ENCODE results near the gene SEC23A. TPM values are rescaled to one million over a fixed set of nuclear protein-coding genes. Genes with fewer than 3 reads are reported as not detected.

Gene SEC23A
- total and polyA plus RNA-seq, 2 of the 13 experiments (the other 11 are each of a cell fraction or from before 2014, with no cell fraction given) = 403 to 887 TPM

- TF ChIP-seq, protein P1, sequence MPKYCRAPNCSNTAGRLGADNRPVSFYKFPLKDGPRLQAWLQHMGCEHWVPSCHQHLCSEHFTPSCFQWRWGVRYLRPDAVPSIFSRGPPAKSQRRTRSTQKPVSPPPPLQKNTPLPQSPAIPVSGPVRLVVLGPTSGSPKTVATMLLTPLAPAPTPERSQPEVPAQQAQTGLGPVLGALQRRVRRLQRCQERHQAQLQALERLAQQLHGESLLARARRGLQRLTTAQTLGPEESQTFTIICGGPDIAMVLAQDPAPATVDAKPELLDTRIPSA (CRISPR knock-in tag; IDR thresholded peaks at IDR 0.05; ENCODE audit: borderline replicate concordance) = no peak; the same call in 1 of the 2 replicates
- TF ChIP-seq PRDM15 (CRISPR knock-in tag; IDR thresholded peaks at IDR 0.05) = no peak
- TF ChIP-seq, protein P2, sequence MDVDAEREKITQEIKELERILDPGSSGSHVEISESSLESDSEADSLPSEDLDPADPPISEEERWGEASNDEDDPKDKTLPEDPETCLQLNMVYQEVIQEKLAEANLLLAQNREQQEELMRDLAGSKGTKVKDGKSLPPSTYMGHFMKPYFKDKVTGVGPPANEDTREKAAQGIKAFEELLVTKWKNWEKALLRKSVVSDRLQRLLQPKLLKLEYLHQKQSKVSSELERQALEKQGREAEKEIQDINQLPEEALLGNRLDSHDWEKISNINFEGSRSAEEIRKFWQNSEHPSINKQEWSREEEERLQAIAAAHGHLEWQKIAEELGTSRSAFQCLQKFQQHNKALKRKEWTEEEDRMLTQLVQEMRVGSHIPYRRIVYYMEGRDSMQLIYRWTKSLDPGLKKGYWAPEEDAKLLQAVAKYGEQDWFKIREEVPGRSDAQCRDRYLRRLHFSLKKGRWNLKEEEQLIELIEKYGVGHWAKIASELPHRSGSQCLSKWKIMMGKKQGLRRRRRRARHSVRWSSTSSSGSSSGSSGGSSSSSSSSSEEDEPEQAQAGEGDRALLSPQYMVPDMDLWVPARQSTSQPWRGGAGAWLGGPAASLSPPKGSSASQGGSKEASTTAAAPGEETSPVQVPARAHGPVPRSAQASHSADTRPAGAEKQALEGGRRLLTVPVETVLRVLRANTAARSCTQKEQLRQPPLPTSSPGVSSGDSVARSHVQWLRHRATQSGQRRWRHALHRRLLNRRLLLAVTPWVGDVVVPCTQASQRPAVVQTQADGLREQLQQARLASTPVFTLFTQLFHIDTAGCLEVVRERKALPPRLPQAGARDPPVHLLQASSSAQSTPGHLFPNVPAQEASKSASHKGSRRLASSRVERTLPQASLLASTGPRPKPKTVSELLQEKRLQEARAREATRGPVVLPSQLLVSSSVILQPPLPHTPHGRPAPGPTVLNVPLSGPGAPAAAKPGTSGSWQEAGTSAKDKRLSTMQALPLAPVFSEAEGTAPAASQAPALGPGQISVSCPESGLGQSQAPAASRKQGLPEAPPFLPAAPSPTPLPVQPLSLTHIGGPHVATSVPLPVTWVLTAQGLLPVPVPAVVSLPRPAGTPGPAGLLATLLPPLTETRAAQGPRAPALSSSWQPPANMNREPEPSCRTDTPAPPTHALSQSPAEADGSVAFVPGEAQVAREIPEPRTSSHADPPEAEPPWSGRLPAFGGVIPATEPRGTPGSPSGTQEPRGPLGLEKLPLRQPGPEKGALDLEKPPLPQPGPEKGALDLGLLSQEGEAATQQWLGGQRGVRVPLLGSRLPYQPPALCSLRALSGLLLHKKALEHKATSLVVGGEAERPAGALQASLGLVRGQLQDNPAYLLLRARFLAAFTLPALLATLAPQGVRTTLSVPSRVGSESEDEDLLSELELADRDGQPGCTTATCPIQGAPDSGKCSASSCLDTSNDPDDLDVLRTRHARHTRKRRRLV (CRISPR knock-in tag; IDR thresholded peaks at IDR 0.05) = 0 out of 2 replicates have a peak, but pooled peaks have one; percentile 83
- TF ChIP-seq ZSCAN29 (CRISPR knock-in tag; conservative IDR thresholded peaks at IDR 0.05) = no peak
- 0 out of 2 replicates have a peak, but pooled peaks have one; percentile 24 for TF ChIP-seq ZNF703 (CRISPR knock-in tag; IDR thresholded peaks at IDR 0.05; ENCODE audit: borderline replicate concordance)
- TF ChIP-seq KAT2B (IDR thresholded peaks at IDR 0.05; ENCODE audit: borderline replicate concordance, low read depth, low read length) = peak; percentile 24; the same call in 1 of the 2 replicates
- TF ChIP-seq ZBTB21 (CRISPR knock-in tag; IDR thresholded peaks at IDR 0.05) = peak; percentile 30; the same call in 1 of the 2 replicates
- 0 out of 2 replicates have a peak, but pooled peaks have one; percentile 23 for TF ChIP-seq ZNF329 (CRISPR knock-in tag; IDR thresholded peaks at IDR 0.05; ENCODE audit: low read depth)
- TF ChIP-seq ZFP36L1 (CRISPR knock-in tag; IDR thresholded peaks at IDR 0.05) = no peak
- TF ChIP-seq ZSCAN21 (CRISPR knock-in tag; IDR thresholded peaks at IDR 0.05; ENCODE audit: borderline replicate concordance) = no peak
- TF ChIP-seq KDM2A (CRISPR knock-in tag; IDR thresholded peaks at IDR 0.05; ENCODE audit: borderline replicate concordance, low read depth) = peak; percentile 56; the same call in 1 of the 2 replicates
- TF ChIP-seq CHCHD3 (CRISPR knock-in tag; IDR thresholded peaks at IDR 0.05) = no peak
- no peak for TF ChIP-seq MXD3 (CRISPR knock-in tag; IDR thresholded peaks at IDR 0.05)
- no peak for TF ChIP-seq MATR3 (CRISPR knock-in tag; IDR thresholded peaks at IDR 0.05)
- no peak for TF ChIP-seq ZNF446 (CRISPR knock-in tag; IDR thresholded peaks at IDR 0.05)
- no peak for TF ChIP-seq MYNN (CRISPR knock-in tag; IDR thresholded peaks at IDR 0.05; ENCODE audit: low read depth)
- peak; percentile 58; the same call in 1 of the 2 replicates for TF ChIP-seq ZFP90 (CRISPR knock-in tag; IDR thresholded peaks at IDR 0.05; ENCODE audit: borderline replicate concordance)
Measured at GRCh38 chr14:39145266-39145966, 42.4 kb upstream of the SEC23A start (continued).
